SHP77 treated with DMSO at 0.1 percent for 48 hours (cell line): ENCODE results near the gene DIPK2B.

ENCODE experiments used
- DNase-seq: peaks from one replicate; lab custom pipeline; 2025; lab: John Stamatoyannopoulos, UW

The DIPK2B gene

DNA sequence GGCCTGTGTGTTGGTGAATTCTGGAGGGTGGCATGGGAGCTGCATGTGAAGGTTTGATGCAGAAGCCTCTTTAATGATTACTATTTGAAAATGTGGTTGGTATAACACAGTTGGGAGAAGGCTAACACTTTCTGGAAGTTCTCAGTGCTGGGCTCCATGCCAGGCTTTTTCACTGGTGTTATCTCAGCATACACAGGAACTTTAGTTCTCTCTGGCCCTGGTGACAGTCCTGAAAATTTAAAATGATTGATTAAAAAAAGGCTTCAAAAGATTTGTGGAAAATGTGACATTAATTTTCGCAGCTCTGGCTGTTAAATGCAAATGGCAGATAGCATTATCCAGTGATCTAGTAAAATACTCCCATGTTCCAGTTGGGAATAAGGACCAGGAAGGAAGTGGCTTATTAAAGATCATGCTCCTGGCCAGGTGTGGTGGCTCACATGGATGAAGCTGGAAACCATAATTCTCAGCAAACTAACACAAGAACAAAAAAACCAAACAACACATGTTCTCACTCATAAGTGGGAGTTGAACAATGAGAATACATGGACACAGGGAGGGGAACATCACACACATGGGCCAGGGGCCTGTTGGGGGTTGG lies 36.6 kb downstream of the DIPK2B start:
- DNase-seq: no peak

DNA sequence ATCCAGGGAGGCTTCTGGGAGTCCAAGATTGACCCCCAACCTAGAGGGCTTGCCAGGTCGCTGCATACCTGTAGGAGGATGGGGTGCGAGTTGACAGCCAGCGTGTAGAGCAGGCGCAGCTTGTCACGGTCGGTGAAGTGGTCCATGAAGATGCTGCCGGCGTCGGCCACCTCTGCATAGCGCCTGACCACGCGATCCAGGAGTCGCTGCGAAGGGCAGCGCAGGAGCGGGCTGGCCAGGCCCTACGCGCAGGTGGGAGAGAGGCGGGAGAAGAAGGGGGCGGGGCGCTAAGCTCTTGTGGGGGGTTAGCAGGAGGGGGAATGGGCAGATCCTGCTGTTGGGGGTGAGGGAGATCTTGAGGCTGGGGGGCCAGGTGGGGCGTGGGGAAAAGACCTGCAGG lies 43.0 kb downstream of the DIPK2B start:
- DNase-seq: no peak

DNA sequence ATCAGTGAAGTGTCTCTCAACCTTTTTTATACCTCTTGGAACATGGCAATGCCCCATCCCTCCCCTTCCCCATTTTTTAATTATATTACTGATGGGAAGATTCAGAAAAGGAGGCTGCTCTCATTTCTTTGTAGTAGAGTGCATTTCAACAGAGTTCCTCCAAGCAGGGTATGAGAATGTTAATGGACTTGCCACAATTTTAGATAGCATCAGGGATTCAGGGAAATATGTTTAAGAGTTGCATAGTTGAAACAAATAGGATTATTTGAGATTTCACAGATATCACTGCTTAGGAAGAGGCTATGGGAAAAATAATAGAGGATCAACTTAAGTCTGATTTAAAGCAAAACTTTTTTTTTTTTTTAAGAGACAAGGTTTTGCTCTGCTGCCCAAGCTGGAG lies 46.2 kb downstream of the DIPK2B start:
- DNase-seq: no peak

DNA sequence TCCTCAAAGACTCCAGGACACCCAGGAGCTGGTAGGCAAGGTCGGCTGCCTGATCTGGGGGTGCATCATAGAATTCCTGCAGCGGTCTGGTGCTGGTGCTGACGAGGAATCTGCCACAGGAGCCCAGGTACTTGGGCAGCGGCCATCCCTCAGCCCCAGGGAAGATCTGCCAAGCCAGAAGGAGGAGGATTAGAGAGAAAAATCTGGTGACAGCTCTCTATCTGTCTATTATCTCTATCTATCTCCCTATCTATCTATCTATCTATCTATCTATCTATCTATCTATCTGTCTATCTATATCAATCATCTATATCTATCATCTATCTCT lies 46.7 kb downstream of the DIPK2B start:
- DNase-seq: no peak
